GF-D8 (cell line): ENCODE data around the gene NF1.
"Not testable (repeated sequence)": the region's sequence is repeated elsewhere in the genome, so short reads cannot be mapped to it uniquely, and the experiment has no call there.

ENCODE experiments used
- DNase-seq: peaks from one replicate; lab custom pipeline; 2025; lab: John Stamatoyannopoulos, UW

Gene NF1

DNA sequence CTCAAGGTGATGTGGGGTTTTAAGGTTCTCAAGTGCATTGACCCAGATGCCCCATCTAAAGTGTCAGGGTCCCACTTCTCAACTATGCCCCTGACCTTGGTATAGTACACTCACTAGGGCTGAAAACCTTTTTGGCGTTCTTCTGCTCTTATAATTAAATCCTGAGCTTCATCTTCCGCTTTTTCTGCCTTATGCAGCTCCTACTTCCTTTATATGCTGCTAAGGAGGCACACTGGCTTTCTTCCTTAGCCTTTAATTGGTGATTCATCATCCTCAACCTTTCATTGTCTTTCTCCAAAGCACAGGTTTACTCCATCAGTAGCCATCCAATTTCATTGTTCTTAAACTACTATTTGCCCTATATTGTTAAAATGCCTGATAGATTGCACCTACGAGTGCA, 5.3 kb upstream of the NF1 start:
- no peak for DNase-seq

DNA sequence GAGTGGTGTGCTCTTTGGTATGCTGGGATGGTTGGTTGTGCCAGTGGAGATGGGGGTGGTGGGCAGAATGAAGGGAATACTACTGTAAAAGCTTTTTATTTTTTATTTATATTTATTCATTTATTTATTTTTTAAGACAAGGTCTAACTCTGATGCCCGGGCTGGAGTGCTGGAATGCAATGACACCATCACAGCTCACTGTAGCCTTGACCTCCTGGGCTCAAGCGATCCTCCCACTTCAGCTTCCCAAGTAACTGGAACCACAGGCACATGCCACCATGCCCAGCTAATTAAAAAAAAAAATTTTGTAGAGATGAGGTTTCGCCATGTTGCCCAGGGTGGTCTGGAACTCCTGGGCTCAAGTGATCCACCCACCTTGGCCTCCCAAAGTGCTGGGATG, 4.1 kb upstream of the NF1 start:
- DNase-seq = not testable (repeated sequence)

DNA sequence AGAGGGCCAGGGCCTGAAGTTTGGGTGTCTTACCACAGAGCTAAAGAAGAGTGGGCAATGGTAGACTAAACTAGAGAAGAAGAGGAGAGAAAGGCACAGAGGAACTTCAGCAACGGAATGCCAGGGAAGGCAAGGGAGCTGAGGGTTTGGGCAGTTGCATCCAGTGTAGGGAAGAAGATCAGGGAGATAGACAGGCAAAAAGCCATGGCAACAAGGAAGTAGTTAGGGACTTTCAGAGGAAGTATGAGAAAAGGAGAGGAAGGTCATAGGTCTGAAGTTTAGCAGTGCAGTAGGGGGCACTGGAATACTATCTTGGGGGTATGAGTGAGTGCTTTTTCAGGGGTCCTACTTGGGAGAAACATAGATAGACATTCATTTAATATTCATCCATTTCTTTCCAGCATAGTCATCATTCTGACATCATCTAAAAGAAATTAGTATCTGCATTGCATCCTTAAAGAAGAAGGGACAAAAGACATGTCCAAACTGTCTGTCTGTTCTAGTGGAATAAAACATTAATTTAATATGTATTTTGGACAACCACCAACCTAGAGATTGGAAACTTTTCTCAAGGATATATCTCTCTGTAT, 2.2 kb upstream of the NF1 start:
- no peak for DNase-seq

DNA sequence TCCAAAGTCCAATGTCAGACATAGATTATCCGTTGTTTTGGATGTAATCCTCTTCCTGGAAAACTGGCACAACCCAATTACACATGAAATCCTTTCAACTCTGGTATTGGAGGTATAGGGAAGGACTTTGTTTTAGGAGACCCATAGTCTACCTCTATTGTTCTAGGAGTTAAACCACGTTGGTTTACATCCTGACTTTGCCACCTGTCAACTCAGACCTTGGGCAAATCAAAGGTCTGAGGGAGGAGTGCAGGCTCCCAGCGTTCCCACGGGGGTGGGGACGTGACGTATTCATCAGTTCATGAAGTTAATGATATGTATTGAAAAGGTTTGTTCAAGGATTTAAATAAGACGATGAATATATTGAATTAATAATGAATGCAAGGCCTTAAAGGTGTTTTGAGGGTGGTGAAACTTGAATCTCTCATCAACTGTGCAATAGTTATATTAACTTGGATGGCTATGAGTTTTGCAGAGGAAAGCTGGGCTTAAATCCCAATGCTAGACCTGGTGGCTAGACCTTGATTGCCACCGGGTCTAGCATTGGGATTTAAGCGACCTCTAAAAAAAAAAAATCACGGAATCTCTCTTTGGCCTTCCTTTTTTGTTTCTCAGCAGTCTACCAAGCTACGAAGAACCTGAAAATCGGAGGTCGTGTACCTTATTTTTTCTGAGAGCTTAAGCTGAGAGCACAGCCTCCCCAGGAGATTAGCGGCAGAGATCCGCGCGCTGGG, 744 bp upstream of the NF1 start:
- DNase-seq = no peak

DNA sequence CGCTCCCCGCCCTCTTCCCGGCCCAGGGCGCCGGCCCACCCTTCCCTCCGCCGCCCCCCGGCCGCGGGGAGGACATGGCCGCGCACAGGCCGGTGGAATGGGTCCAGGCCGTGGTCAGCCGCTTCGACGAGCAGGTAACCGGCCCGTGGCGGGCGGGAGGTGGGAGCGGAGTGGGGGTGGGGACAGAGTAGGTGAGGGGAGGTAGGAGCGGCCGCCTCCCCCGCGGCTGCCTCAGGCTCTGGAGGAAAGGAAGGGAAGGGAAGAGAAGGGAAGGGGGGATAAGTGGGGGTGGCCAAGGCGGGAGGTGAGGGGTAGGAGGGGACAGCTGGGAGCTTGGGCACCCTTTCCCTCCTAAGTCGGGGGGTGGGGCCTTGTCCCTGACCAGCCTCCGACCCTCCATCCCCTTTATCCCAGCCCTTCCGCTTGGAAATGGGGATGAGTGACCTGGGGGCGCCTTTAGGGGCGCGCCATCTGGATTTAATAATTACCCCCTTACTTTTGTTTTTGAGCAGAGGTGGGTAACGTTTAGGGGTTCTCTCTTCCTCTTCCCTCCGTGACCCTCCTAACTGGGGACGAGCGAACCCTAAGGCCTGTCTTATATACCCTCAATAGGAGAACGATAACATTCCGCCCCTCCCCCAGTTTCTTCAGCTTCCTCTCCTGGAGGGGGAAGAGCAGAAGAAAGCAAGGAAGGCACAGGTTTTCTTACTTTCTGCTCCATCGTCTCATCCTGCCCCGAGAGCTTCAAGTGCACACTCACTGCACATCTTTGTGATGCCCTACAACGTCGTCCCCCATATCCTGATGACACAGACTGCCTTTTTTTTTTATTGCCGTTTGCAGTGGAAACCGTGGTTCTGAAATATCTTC, 694 bp downstream of the NF1 start:
- peak; percentile 4 for DNase-seq

DNA sequence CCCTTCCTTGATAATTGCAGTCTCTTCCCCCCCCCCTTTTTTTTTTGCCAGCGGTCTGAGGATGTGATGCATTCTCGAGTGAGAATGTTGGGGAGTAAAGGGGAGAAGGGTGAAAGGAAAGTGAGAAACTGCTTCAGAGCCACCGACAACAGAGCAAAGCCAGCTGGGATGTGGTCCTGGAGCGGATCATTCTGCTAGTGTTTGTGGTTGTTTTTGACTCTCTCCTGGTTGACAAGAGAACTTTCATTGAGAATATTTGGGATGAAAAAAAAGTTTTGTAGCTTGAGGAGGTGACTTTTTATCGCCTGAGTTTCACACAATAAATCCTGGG, 1.3 kb downstream of the NF1 start:
- DNase-seq = no peak

DNA sequence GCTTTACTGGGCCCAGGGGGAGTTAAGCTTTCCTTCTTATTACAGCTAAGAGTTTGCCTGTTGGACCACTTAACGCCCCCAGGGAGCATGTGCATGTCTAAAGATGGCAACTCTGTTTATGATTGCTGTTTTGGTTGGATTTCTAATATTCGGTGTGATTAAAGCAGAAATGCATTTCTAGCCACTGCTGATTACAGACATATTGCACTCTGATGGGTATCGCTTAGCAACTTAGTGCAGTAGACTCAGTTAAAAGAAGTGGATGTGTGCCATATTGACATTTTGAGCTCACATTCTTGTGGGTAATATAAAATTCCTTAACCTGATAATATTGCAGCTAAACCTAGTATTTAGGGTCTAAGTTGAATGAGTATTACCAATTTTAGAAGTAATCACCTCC, 4.2 kb downstream of the NF1 start:
- no peak for DNase-seq

DNA sequence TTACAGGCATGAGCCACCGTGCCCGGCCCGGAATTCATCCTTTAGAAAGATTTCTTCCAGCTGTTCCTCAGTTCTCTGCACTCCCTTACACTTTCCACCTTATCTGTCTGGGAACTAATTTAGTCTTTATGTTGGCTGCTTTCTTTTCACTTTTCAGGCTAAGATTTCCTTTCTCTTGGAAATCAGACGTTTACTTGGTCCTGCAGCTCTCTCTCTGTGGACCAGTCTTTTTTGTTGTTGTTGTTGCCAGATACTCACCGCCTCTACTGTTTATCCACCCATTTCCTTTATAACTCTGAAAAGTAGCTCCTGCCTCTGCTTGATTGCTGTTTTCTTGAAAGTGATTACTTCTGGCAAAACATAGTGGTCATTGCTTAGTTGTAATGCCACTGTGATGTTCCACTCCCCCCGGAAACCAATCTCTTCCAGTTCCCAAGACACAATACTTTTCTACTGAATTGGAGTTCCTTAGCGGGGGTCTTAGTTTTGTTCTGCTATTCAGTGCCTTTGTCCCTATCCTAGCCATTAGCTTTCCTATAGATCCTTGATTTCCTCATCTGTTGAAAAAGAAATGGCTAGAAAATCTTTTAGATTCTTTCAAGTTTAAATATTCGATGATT, 6.2 kb downstream of the NF1 start:
- DNase-seq = no peak

DNA sequence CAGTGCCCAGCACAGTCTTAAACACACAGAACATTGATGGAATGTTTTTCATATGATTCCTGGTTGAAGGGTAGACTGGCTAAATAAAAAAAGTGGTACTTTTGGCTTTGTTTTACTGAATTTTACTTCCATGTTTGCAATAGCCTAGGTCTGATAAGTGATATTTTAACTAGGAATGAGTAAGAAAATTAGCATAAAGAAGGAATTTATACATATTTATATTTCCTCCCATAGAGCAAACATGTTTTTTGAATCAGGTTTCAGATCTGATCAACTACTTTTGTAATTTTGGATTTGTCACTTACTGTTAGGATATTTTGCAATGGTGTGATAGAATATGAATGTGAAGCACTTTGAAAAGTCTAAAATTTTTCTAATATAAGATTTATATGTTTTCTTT, 7.2 kb downstream of the NF1 start:
- DNase-seq = no peak

DNA sequence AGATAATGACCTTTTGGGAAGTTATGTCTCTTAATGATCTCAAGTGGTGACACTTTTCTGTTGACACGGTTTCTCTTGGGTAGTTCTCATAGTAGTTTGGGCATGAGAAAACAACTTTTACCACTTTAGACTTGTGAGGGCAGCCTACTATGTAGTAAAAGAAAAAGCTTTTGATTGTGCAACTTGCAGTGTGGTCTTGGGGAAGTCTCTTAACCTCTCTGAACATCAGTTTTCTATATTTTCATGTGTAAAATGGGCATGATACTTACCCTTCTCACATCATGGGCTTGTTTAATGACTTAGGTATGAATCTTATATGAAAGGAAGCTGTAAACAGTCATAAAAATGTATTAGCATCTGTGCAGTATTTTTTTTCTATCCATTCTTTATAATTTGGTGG, 11.2 kb downstream of the NF1 start:
- DNase-seq = no peak

DNA sequence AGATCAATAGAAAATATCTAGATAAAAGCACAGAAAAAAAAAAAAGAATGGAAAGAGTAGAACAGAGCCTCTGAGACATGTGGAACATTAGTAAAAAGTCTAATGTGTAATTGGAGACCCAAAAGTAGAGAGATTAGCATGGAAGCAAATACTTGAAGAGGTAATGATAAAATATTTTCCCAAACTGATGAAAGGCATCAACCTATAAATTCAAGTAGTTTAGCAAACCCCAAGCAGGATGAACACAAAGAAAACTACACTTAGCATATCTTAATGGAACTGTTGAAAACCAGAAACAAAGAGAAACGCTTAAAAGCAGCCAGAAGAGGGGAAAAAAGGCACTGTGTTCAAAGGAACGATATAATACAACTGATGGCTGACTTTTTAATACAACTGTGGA, 16.4 kb downstream of the NF1 start:
- DNase-seq = no peak

DNA sequence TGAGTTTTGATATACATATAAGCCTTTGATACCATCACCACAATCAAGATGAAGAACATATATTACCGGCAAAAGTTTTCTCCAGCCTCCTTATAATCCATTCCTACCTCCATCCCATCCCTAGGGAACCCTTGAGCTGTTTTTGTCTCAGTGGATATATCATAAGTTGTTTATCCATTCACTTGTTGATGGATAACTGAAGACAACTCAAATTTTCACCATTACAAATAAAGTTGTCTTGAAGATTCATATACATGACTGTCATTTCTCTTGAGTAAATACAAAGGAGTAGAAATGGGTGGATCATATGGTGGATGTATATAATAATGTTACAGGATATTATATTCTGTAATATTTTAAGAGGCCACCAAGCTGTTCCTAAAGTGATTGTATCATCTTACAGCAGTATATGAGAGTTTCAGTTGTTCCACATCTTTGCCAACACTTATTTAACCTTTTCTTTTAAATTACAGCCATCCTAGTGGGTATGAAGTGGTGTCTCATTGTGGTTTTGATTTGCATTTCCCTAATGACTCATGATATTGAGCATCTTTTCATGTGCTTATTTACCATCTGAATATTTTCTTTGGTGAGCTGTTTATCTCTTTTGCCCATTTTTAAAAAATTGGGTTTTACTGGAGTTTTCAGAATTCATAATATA, 17.4 kb downstream of the NF1 start:
- DNase-seq = no peak

DNA sequence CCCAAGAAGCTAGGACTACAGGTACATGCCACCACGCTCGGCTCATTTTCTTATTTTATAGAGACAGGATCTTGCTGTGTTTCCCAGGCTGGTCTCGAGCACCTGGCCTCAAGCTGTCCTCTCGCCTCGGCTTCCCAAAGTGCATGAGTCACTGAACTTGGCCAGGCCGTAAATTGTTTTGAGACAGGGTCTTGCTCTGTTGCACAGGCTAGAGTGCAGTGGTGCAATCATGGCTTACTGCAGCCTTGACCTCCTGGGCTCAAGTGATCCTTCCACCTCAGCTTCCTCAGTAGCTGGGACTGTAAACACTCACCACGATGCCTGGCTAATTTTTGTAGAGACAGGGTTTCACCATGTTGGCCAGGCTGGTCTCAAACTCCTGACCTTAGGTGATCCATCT, 18.6 kb downstream of the NF1 start:
- DNase-seq = peak; percentile 3

DNA sequence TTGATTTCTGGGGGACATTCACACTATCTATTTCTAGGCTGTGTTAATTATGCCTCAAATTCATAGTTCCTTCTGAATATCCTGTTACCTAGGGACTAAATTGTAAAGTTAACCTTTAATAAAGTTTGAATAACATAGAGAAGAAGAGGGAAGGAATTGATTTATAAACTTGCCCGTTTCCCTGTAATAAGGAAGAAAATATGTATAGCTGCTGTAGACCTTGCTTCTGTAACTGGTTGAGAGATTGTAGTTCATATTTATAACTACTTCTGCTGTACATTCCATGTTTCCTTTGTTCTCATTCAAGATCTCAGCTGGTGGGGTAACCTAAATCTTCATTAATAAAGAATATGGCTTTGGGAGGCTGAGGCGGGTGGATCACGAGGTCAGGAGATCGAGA, 19.2 kb downstream of the NF1 start:
- no peak for DNase-seq

DNA sequence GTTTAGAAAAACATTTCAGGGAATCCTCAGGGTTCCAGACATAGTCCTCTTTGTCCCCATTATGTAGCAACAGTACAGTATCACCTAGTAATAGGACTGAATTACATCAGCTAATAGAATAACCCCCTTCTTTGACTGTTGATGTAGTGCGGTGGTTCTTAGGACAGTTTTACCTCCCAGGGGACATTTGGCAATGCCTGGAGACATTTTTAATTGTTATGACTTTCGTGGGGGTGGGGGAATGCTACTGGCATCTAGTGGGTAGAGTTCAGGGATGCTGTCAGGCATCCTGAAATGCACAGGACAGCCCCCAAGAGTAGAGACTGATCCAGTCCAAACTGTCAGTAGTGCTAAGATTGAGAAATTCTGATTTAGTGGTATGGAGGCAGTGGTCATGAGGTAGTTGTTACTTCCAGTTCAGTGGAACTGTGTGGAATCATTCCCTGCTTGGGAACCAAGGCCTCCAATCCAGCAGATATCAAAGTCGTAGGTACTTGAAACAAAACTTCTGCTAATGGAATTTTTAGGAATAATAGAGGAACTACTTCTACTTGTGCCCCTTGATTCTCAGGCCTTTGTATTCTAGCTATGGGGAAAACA, 20.3 kb downstream of the NF1 start:
- DNase-seq = no peak

DNA sequence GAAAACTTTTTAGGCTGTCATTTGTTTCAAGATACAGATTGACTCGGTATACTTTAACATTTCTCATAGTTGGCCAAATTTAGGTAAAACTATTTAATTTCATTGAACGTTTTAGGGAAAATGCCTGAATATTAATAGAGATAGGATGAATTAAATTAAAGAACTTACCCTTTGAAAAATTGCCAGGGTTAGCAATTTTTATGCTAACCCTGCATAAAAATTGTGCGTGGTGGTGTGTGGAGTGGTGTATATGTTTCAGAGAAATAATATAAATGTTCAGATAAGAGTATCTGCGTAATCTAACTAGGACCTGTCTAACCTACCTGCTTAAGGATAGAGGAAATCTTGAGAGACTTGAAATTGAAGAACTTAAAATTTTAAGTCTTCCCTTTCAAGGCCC, 21.4 kb downstream of the NF1 start:
- no peak for DNase-seq

DNA sequence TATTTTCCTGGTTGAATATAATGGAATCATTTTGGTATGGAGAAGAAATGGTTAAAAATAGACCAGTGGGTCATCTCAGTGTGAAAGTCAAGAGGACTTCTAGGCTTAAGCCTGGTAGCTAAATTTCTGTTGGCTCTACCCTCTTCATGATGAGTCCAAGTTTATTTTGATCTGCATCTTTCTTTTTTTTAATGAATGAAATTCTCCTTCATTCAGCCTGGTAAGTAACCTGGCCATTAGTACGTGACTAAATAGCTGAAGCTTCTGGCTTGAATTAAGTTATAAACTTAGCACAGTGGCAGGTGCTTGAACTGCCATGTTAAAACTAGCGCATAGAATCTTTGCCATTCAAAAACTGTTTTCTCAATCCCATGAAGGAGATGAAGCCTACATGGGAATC, 28.0 kb downstream of the NF1 start:
- no peak for DNase-seq

DNA sequence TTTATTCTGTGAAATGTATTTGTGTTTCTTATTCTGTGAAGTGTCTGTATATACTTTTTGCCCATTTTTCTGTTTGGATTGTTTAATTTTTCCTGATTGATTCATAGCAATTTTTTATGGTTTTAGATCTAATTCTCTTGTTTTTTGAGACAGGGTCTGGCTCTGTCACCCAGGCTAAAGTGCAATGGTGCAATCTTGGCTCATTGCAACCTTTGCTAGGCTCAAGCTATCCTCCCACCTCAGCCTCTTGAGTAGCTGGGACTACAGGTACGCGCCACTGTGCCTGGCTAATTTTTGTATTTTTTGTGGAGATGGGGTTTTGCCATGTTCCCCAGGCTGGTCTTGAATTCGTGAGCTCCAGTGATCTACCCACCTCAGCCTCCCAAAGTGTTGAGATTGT, 31.5 kb downstream of the NF1 start:
- DNase-seq = no peak

DNA sequence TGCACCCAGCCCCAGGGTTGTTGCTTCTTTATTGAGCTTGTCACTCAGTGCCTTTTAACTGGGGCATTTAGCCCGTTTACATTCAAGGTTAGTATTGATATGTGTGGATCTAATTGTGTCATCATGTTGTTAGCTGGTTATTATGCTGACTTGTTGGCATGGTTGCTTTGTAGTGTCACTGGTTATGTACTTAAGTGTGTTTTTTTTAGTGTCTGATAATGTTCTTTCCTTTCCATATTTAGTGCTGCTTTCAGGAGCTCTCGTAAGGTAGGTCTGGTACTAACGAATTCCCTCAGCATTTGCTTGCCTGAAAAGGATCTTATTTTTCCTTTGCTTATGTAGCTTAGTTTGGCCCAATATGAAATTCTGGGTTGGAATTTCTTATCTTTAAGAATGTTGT, 33.5 kb downstream of the NF1 start:
- no peak for DNase-seq

DNA sequence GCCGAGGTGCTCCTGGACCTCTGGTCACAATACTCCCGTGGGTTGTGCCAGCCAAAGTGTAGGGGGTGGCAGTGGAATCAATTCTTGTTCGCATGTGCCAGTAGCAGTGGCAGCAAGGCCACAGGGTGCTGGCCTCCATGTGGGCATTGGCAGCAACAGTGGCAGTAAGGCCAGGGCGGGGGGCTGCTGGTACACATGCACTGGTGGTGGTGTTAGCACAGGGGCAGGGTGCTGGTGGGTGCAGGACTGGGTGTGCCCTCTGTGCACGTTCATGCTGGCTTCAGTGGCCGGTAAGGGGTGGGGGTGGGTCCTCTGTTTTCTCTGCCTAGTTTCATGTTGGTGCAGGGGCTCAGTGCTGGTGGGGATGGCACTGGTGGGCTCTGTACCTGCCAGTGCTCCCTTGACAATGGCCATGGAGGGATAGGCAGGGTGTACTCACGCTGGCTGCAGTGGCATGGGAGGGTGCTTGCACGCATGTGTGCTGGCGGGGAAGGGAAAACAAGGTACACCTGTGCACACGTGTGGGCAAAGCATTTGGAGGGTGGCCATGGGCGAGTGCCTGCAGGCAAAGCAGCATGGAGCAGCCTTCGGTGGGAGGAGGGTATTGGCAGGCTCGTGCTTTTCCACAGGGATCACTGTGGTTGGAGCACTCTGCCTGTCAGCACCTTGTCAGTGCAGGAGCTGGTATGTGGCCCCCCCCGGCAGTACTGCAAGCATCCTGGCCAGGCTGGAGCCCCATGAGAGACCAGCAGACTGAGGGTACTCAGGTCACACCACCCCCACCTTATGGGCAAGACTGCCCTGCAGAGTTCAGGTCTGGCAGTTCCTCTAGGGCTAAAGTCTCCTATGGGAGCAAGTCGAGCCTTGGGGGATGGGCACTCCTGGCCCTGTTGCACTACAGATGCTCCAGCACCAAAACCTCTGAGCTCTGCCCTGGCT, 35.8 kb downstream of the NF1 start:
- no peak for DNase-seq

DNA sequence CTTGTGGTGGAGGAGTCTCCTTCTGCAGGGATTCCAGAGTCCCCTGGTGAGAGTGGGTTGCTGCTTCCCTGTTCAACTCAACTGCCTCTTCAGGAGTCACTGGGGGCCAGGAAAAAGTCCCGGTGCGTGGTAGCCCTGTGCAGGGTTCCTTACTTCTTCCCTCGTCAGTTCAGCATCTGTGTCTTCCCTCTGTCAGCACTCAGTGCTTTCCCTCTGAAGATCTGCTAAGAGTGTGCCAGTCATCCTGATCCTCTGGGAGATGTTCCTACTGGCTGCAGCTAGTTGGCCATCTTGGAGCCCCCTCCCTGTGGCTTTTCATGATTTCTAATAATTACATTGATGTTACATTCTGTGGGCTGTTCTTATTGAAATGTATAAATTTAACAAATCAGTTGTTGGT, 36.5 kb downstream of the NF1 start:
- DNase-seq = no peak
